OCI-LY7 (cell line): ENCODE data around the gene KLF2.

Experiments
- EZH2phosphoT487 ChIP-seq: fragments of 200-600 bp; sonication (generic); IDR thresholded peaks from 2 replicates; pipeline ENCODE4 v1.6.1; 2018; ENCODE audit warnings: low read depth, borderline replicate concordance, mild to moderate bottlenecking, mixed run types, antibody characterized with exemption, low read length, moderate library complexity, mixed read lengths
- TF ChIP-seq, protein P1 (sequence below): fragments of 200-600 bp; sonication (generic); conservative IDR thresholded peaks from 2 replicates; pipeline ENCODE4 v1.5.1; 2014; ENCODE audit warnings: mild to moderate bottlenecking, antibody characterized with exemption, low read length, moderate library complexity, mixed read lengths

DNA sequence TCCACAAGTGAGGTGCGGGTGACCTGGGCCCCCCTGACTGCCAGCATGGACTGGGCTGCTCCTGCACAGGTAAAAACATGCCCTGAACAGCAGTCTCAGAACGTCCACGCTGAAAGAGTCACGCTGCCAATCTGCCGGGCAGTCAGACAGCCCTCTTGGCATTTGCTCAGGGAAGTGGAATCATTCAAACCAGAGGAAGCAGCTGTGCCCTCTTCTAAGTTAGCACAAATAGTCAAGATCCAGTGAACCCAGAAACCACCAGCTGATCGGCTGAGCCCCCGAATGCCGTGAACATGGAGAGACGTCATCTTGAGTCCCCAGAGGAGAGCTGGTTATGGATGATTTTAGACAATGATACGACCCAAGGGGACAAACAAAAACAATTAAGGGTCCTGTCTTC lies 34.4 kb downstream of the KLF2 start:
- TF ChIP-seq, protein P1, sequence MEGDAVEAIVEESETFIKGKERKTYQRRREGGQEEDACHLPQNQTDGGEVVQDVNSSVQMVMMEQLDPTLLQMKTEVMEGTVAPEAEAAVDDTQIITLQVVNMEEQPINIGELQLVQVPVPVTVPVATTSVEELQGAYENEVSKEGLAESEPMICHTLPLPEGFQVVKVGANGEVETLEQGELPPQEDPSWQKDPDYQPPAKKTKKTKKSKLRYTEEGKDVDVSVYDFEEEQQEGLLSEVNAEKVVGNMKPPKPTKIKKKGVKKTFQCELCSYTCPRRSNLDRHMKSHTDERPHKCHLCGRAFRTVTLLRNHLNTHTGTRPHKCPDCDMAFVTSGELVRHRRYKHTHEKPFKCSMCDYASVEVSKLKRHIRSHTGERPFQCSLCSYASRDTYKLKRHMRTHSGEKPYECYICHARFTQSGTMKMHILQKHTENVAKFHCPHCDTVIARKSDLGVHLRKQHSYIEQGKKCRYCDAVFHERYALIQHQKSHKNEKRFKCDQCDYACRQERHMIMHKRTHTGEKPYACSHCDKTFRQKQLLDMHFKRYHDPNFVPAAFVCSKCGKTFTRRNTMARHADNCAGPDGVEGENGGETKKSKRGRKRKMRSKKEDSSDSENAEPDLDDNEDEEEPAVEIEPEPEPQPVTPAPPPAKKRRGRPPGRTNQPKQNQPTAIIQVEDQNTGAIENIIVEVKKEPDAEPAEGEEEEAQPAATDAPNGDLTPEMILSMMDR = no peak
- no peak for TF ChIP-seq EZH2phosphoT487
